Adrenal gland (tissue), 5 donors: Measurements from ENCODE around the gene STX5.

Experiments used
- CTCF ChIP-seq, 6 experiments: fragments of 450-650 bp in 4 of 6; fragments of 200-600 bp in 2 of 6; sonication (generic) in 1 of 6; IDR thresholded peaks; 1 replicate in 5 of 6; 2 replicates in 1 of 6; pipeline versions ENCODE4 v1.5.1 to v1.8.0; 2016 to 2021; ENCODE audit warnings: antibody characterized with exemption in 6 of 6, mild to moderate bottlenecking in 2 of 6, moderate library complexity in 1 of 6
- POLR2A ChIP-seq, 2 donors: fragments of 450-650 bp; IDR thresholded peaks; one replicate each; pipeline ENCODE4 v1.6.1; 2017; ENCODE audit warnings: antibody characterized with exemption in 2 of 2, mild to moderate bottlenecking in 2 of 2, moderate library complexity in 1 of 2
- donor health status: DM: no; HTN: no; CAD: no.

DNA sequence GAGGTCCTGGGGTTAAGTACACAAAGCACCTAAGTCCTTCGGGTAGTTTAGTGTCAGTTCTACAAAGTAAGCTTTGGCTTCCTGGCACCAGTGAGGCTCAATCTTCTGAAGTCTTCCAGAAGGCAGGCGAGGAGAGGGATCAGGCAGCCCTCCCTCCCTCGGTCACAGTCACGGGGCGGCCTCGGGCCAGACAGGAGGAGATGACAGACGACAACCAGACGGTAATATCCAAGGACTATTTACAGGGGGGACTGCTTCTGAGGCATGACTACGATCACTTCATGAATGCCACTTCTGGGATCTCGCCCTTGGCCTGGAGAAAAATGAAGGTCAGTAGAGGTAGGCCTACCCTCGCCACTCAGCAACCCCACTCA lies 39.7 kb downstream of the STX5 start:
- TF ChIP-seq CTCF (IDR thresholded peaks at IDR 0.05) (no peak), POLR2A (IDR thresholded peaks at IDR 0.05) (no peak)
